A673 (cell line): ENCODE data around the gene EXT2. TPM values are rescaled to one million over a fixed set of nuclear protein-coding genes. Genes with fewer than 3 reads are reported as not detected.

ENCODE experiments used
- BruUV-seq: library from RNA; stranded (reverse); fragments of 400-500 nt; replicated peaks from 2 replicates; lab custom pipeline; 2021; lab: Mats Ljungman, UMichigan
- CTCF ChIA-PET: fragments of 300-600 bp; sonication (Branson Sonifier 250); formaldehyde crosslinking; loops from one replicate; lab custom pipeline; 2022; ENCODE audit warnings: antibody characterized with exemption; lab: Charles Lee
- POLR2A ChIA-PET: fragments of 300-600 bp; sonication (Branson Sonifier 250); formaldehyde crosslinking; loops from one replicate; lab custom pipeline; 2022; ENCODE audit warnings: antibody characterized with exemption; ENCODE audit not compliant: low non-redundant PET; lab: Charles Lee
- DNase-seq: peaks from one replicate; pipeline ENCODE4 v3.0.0-alpha.2; 2015; ENCODE audit warnings: low spot score
- H3K27ac ChIP-seq: fragments of 200-600 bp; sonication (generic); 2 replicates; pipeline ENCODE4 v1.5.1; 2016; ENCODE audit warnings: mixed run types, low read depth, mild to moderate bottlenecking, mixed read lengths, antibody characterized with exemption, low read length; ENCODE audit not compliant: poor library complexity, severe bottlenecking
- H3K27me3 ChIP-seq: fragments of 200-600 bp; sonication (generic); replicated peaks from 2 replicates; pipeline ENCODE4 v1.6.1; 2017; ENCODE audit warnings: mixed run types, low read depth, mild to moderate bottlenecking, mixed read lengths, antibody characterized with exemption, low read length; ENCODE audit not compliant: insufficient read depth, poor library complexity
- H3K36me3 ChIP-seq: fragments of 200-600 bp; sonication (generic); 2 replicates; pipeline ENCODE4 v1.6.1; 2016; ENCODE audit warnings: mixed run types, mild to moderate bottlenecking, mixed read lengths, antibody characterized with exemption, low read length; ENCODE audit not compliant: insufficient read depth, poor library complexity, severe bottlenecking
- H3K4me1 ChIP-seq: fragments of 200-600 bp; sonication (generic); 2 replicates; pipeline ENCODE4 v1.6.1; 2017; ENCODE audit warnings: mixed run types, mild to moderate bottlenecking, mixed read lengths, antibody characterized with exemption, low read length; ENCODE audit not compliant: insufficient read depth, poor library complexity, severe bottlenecking
- H3K4me3 ChIP-seq: fragments of 200-600 bp; sonication (generic); 2 replicates; pipeline ENCODE4 v1.5.1; 2016; ENCODE audit warnings: low read depth, mixed run types, mild to moderate bottlenecking, mixed read lengths, low read length; ENCODE audit not compliant: poor library complexity, severe bottlenecking
- H3K9me3 ChIP-seq: fragments of 200-600 bp; sonication (generic); 2 replicates; pipeline ENCODE4 v1.6.1; 2016; ENCODE audit warnings: mixed run types, low read depth, mild to moderate bottlenecking, mixed read lengths, antibody characterized with exemption, low read length; ENCODE audit not compliant: poor library complexity, severe bottlenecking
- EZH2 ChIP-seq: fragments of 200-600 bp; sonication (generic); IDR thresholded peaks from 2 replicates; pipeline ENCODE4 v1.6.1; 2017; ENCODE audit warnings: borderline replicate concordance, low read depth, mild to moderate bottlenecking, mixed read lengths, antibody characterized with exemption, low read length; ENCODE audit not compliant: poor library complexity, severe bottlenecking
- intact Hi-C: fragments of 100-400 bp; cut with micrococcal nuclease; formaldehyde crosslinking; loops from one replicate; pipeline ENCODE4 v1.10.0; 2022; ENCODE audit not compliant: unreplicated experiment
- total RNA-seq: library from RNA; stranded (reverse); gene quantifications from 2 replicates; pipeline ENCODE4 v1.2.3, GENCODE V29; 2021
- TF ChIP-seq, protein P1 (sequence below): fragments of 300-800, 200-600 bp; sonication (generic); conservative IDR thresholded peaks from 2 replicates; pipeline ENCODE4 v1.5.1; 2017; ENCODE audit warnings: low read depth, mild to moderate bottlenecking, antibody characterized with exemption, low read length, moderate library complexity, mixed read lengths

The EXT2 gene
- total RNA-seq, 1 experiment from 2014 or later = 123 TPM

GRCh38 chr11:44252999-44253602 lies 157.6 kb downstream of the EXT2 start:
- Histone ChIP-seq H3K4me1 (no peaks in the 10 kb centered on the region), H3K27me3 (no peaks in the 10 kb centered on the region), H3K27ac (no peak overlapping the region), H3K36me3 (peaks cover 37% of the 10 kb centered on the region), H3K9me3 (peaks cover 19% of the 10 kb centered on the region), H3K4me3 (no peak overlapping the region)
- BruUV-seq = no TSS peak
- TF ChIP-seq EZH2 = no peak
- TF ChIP-seq, protein P1, sequence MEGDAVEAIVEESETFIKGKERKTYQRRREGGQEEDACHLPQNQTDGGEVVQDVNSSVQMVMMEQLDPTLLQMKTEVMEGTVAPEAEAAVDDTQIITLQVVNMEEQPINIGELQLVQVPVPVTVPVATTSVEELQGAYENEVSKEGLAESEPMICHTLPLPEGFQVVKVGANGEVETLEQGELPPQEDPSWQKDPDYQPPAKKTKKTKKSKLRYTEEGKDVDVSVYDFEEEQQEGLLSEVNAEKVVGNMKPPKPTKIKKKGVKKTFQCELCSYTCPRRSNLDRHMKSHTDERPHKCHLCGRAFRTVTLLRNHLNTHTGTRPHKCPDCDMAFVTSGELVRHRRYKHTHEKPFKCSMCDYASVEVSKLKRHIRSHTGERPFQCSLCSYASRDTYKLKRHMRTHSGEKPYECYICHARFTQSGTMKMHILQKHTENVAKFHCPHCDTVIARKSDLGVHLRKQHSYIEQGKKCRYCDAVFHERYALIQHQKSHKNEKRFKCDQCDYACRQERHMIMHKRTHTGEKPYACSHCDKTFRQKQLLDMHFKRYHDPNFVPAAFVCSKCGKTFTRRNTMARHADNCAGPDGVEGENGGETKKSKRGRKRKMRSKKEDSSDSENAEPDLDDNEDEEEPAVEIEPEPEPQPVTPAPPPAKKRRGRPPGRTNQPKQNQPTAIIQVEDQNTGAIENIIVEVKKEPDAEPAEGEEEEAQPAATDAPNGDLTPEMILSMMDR = no peak
- POLR2A ChIA-PET = interaction anchor here (0.6 kb wide), 1 partner anchor 1166 kb away, joined by 3 read pairs; no protein-coding TSS in a partner anchor
- CTCF ChIA-PET = no interaction called here
- no peak for DNase-seq
- intact Hi-C loops = no loop called here

DNA sequence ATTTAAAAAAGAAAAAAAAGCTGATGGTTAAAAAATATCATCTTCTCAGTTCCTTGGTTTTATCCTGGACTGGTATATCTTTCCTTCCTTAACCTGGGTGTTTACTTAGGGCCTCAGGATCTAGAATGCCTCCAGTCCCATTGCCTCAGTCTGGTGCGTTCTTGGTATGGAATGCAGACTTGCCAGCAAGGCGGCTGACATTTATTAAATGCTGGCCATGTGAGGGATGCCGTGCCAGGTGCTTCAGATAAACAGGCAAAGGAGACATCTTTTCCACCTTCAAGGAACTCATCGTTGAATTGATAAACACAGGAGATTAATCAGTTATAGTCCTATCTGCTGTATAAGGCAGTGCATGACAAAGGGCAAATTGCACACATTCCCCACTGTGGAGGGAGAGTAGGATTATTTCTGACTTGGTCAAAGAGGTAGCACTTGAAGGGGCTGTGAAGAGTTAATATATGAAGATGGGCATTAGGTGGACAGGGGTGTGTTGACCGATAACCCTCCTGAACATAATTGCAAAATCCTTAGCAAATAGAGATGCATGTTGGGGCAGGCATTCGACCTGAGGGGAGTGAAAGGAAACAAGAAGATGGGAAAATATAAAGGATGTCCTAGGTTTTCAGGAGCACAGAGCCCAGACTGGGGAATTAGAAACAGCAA lies 160.1 kb downstream of the EXT2 start:
- H3K27ac ChIP-seq = no peak overlapping the region
- H3K36me3 ChIP-seq = peaks cover 37% of the 10 kb centered on the region
- intact Hi-C loops = no loop called here
- DNase-seq = no peak
- CTCF ChIA-PET = no interaction called here
- peaks cover 19% of the 10 kb centered on the region for H3K9me3 ChIP-seq
- no peaks in the 10 kb centered on the region for H3K27me3 ChIP-seq
- POLR2A ChIA-PET = no interaction called here
- no peaks in the 10 kb centered on the region for H3K4me1 ChIP-seq
- H3K4me3 ChIP-seq = no peak overlapping the region
- no TSS peak for BruUV-seq
- no peak for TF ChIP-seq EZH2
- TF ChIP-seq, protein P1 = no peak

- Histone ChIP-seq H3K36me3 (peaks cover 34% of the 10 kb centered on the region), H3K4me3 (no peak overlapping the region), H3K4me1 (no peaks in the 10 kb centered on the region), H3K27ac (peak overlapping the region; percentile 3), H3K27me3 (no peaks in the 10 kb centered on the region), H3K9me3 (peaks cover 19% of the 10 kb centered on the region)
- BruUV-seq = no TSS peak
- DNase-seq = no peak
- ChIA-PET POLR2A (no interaction called here), CTCF (no interaction called here)
- intact Hi-C loops = no loop called here
- TF ChIP-seq EZH2 = no peak
- TF ChIP-seq, protein P1 = no peak
Measured at GRCh38 chr11:44256673-44257291, 161.3 kb downstream of the EXT2 start.
